GM19455 (cell line): ENCODE measurements around the gene ULK3.

Source experiments
- ATAC-seq: cut with Tn5 transposase; IDR thresholded peaks from one replicate; pipeline ENCODE4 v1.9.1; 2021; ENCODE audit not compliant: unreplicated experiment

ULK3 gene

GRCh38 chr15:74869372-74869725, 26.4 kb upstream of the ULK3 start:
- no peak for ATAC-seq

- ATAC-seq: no peak
These were observed 25.1 kb upstream of the ULK3 start for GRCh38 chr15:74868059-74868458.

GRCh38 chr15:74867466-74868038, 24.6 kb upstream of the ULK3 start:
- ATAC-seq: no peak

GRCh38 chr15:74866090-74866489, 23.1 kb upstream of the ULK3 start:
- ATAC-seq: no peak

GRCh38 chr15:74865316-74865715, 22.4 kb upstream of the ULK3 start:
- ATAC-seq: no peak

GRCh38 chr15:74864296-74864695, 21.3 kb upstream of the ULK3 start:
- no peak for ATAC-seq

- no peak for ATAC-seq
These were observed 20.5 kb upstream of the ULK3 start for GRCh38 chr15:74863239-74864056.

- ATAC-seq: no peak
These were observed 15.4 kb upstream of the ULK3 start for GRCh38 chr15:74858369-74858740.

- peak; percentile 29 for ATAC-seq
These were observed 14.9 kb upstream of the ULK3 start for GRCh38 chr15:74857671-74858368.

- peak; percentile 58 for ATAC-seq
These were observed 14.2 kb upstream of the ULK3 start for GRCh38 chr15:74857082-74857655.

GRCh38 chr15:74856537-74856936, 13.6 kb upstream of the ULK3 start:
- no peak for ATAC-seq

- no peak for ATAC-seq
These were observed 12.9 kb upstream of the ULK3 start for GRCh38 chr15:74855857-74856256.

- no peak for ATAC-seq
These were observed 11.6 kb upstream of the ULK3 start for GRCh38 chr15:74854453-74855022.

- no peak for ATAC-seq
These were observed 9.0 kb upstream of the ULK3 start for GRCh38 chr15:74851960-74852359.

GRCh38 chr15:74850393-74850792, 7.4 kb upstream of the ULK3 start:
- no peak for ATAC-seq

- ATAC-seq: no peak
These were observed 4.5 kb upstream of the ULK3 start for GRCh38 chr15:74847432-74847831.

- no peak for ATAC-seq
These were observed 2.6 kb upstream of the ULK3 start for GRCh38 chr15:74845581-74845980.

GRCh38 chr15:74845208-74845568, 2.2 kb upstream of the ULK3 start:
- no peak for ATAC-seq

- no peak for ATAC-seq
These were observed 1.6 kb upstream of the ULK3 start for GRCh38 chr15:74844319-74845207.

GRCh38 chr15:74843891-74844299, 939 bp upstream of the ULK3 start:
- no peak for ATAC-seq

- no peak for ATAC-seq
These were observed 481 bp upstream of the ULK3 start for GRCh38 chr15:74843445-74843828.
